NB4 (cell line): Measurements from ENCODE around the gene LILRB5.
"Not testable (repeated sequence)": the region's sequence is repeated elsewhere in the genome, so short reads cannot be mapped to it uniquely, and the experiment has no call there.

ENCODE experiments used
- DNase-seq: peaks from one replicate; pipeline ENCODE4 v3.0.0; 2010; ENCODE audit warnings: low read depth
- H3K4me3 ChIP-seq: one replicate; pipeline ENCODE4 v1.5.1; 2011; ENCODE audit warnings: mild to moderate bottlenecking, low read depth, low read length, moderate library complexity
- CTCF ChIP-seq: IDR thresholded peaks from one replicate; pipeline ENCODE4 v1.5.1; 2012; ENCODE audit warnings: low read depth, low read length
- MYC ChIP-seq: IDR thresholded peaks from 2 replicates; pipeline ENCODE4 v1.6.1; 2011; ENCODE audit warnings: low read depth, low read length
- POLR2A ChIP-seq: IDR thresholded peaks from 2 replicates; pipeline ENCODE4 v1.6.1; 2011; ENCODE audit warnings: mild to moderate bottlenecking; ENCODE audit not compliant: insufficient read length; ENCODE audit errors: extremely low read depth
- TF ChIP-seq, protein P1 (sequence below): IDR thresholded peaks from 2 replicates; pipeline ENCODE4 v1.6.1; 2011; ENCODE audit warnings: low read depth, low read length

The LILRB5 gene

GRCh38 chr19:54275951-54276350 lies 18.9 kb upstream of the LILRB5 start:
- TF ChIP-seq CTCF (no peak), POLR2A (no peak), MYC (no peak)
- TF ChIP-seq, protein P1, sequence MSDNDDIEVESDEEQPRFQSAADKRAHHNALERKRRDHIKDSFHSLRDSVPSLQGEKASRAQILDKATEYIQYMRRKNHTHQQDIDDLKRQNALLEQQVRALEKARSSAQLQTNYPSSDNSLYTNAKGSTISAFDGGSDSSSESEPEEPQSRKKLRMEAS = no peak
- no peak overlapping the region for H3K4me3 ChIP-seq
- no peak for DNase-seq

- DNase-seq, H3K4me3 ChIP-seq: not testable (repeated sequence)
These were observed 17.4 kb upstream of the LILRB5 start for GRCh38 chr19:54274516-54274915.

- TF ChIP-seq CTCF (no peak), MYC (no peak), POLR2A (no peak)
- TF ChIP-seq, protein P1 = no peak
- H3K4me3 ChIP-seq = no peak overlapping the region
- DNase-seq = no peak
These were observed 16.7 kb upstream of the LILRB5 start for GRCh38 chr19:54273821-54274220.

DNA sequence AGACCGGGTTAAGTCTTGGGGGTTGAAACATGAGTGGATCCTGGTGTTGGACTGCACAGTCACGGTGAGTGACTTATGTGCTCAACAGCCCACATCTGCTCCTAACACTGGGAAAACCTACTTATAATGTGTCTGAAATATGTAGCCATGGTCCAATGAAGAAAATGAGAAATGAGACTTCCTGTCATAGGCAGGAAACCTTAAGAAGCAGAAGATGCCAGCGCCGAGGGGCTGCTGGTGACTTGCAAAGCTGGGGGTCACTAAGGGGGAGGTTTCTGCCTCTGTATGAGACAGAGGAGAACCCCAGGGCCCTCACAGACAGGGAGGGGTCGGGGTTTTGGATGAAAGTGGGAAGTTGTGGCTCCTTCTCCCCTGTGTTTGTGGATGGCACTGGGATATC lies 15.1 kb upstream of the LILRB5 start:
- not testable (repeated sequence) for DNase-seq, H3K4me3 ChIP-seq

- not testable (repeated sequence) for DNase-seq, H3K4me3 ChIP-seq
These were observed 14.5 kb upstream of the LILRB5 start for GRCh38 chr19:54271587-54271986.

- TF ChIP-seq CTCF = no peak
- TF ChIP-seq, protein P1 = no peak
- TF ChIP-seq POLR2A = no peak
- TF ChIP-seq MYC = no peak
- H3K4me3 ChIP-seq = no peak overlapping the region
- no peak for DNase-seq
These were observed 14.0 kb upstream of the LILRB5 start for GRCh38 chr19:54271106-54271505.

DNA sequence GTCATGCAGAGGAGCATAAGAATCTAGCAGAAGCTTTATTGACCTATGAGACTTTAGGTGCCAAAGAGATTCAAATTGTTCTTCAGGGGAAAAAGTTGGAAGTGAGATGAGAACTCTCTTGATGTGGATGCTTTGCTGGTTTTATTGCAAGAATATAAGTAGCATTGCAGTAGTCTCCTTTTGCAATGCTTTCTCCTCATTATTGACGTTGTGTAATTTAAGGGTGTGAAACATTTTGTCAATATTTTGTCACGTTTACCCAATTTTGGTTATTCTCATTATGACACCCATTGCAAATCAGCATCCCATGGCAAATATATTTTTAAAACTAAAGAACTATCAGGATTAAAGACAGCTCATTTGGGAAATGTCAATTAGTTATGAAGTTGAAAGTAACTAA lies 11.9 kb upstream of the LILRB5 start:
- no peak overlapping the region for H3K4me3 ChIP-seq
- DNase-seq = no peak
- TF ChIP-seq, protein P1 = no peak
- TF ChIP-seq MYC = no peak
- TF ChIP-seq POLR2A = no peak
- TF ChIP-seq CTCF = no peak

DNA sequence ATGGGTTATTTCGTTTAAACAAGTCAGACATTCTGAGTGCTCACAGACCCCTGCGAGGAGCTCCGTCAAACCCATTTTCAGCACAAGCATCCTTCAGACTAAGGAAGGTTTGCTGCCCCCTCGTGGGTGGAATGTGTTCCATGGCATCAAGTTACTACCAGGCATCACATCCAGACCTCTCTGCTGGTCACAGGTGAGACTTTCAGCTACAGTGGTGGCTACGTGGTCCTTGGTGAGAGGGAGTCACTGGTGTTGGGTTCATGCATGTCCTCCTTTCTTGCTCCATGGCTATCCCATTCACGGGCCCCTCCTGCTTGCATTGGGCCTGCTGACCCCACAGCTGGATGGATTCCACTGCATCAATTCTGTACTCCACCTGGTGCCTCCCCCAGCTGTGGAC lies 9.1 kb upstream of the LILRB5 start:
- no peak overlapping the region for H3K4me3 ChIP-seq
- TF ChIP-seq, protein P1 = no peak
- TF ChIP-seq CTCF = peak; percentile 53
- TF ChIP-seq MYC = no peak
- DNase-seq = peak; percentile 65
